ENCODE measurements around the gene ERI3.

DNA sequence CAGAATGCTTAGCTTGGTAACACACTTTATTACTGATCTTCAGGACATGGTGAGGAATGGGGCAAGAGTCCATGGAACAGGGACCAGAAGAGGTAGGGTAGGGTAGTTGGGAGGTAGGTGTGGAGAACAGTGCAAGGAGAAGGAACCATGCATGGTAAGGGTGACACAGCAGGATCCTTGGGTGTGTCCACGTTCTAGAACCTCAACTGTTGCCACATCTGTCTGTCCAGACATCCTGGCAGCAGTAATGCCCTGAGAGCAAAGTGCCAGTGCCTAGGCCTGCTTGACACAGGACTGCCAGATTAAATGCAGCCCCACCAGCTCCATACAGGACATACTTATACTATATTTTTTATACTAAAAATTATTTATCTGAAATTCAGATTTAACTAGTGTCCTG lies 127.8 kb downstream of the ERI3 start:
- TF ChIP-seq POLR2A (IDR thresholded peaks at IDR 0.05; ENCODE audit: low read length) (no peak), GATA1 (IDR thresholded peaks at IDR 0.05; ENCODE audit: low read depth, low read length) (no peak)
